ENCODE results near the gene CCDC159.

- TF ChIP-seq CTCF (IDR thresholded peaks at IDR 0.05; ENCODE audit: insufficient read depth, low read length, poor library complexity, severe bottlenecking) (no peak), EZH2phosphoT487 (conservative IDR thresholded peaks at IDR 0.05; ENCODE audit: low read length) (no peak)
These were observed 45.6 kb upstream of the CCDC159 start for GRCh38 chr19:11300811-11301120.

All from SU-DHL-6 (cell line).